ENCODE data around the gene LIPA.
"Not testable (repeated sequence)": the region's sequence is repeated elsewhere in the genome, so short reads cannot be mapped to it uniquely, and the experiment has no call there.

Gene LIPA

GRCh38 chr10:89269433-89270152, 18.0 kb upstream of the LIPA start:
- no peak for DNase-seq

DNA sequence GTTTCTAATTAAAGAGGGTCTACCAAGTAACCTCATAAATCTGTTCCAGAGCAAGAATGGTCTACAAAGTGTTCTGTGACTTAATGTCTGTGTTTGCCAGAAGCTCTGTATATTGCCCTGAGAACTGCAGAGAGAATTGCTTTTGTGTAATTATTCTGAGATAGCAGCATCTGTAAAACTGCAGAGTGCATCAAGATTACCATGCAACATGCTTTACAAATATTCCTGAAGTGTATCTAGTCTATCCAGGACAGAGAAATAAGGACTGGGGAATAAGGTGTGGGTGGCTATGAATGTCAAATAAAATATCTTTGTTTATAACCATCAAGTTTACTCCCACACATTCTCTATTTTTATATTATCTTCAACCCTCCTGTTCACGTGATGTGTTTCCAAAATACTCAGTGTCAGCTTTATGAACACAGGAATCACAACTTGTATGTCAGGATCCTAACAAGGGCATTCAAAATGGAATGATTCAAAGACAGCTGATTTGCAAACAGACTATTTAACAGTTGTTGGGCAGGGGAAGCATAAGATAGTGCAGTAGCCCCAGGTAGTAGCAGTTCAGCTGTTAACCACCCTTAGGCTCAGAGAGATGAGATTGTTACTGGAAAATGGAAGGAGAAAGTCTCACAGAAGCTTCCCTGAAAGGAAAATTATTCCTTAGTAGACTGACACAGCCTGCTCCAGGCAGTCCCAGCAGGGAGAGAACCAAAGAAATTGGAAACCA, 15.3 kb upstream of the LIPA start:
- no peak for DNase-seq

DNA sequence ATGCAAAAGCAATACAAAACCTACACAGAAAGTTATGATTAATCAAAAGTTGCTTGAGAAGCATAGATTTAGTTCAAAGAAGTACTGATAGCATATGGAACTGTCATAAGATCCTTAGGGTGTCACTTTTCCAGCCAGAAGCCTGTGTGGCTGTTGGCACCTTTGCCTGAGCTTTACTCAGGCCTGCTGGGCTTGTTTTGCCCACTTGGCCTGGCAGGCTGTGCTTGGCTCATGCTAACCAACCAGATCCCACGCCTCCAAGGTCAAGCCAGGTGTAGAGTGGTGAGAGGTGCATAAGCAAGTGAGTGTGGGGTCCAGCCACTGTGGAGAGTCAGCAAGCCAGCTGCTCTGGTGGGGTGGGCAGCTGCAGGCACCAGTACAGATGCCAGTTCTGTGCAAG, 12.0 kb upstream of the LIPA start:
- no peak for DNase-seq

DNA sequence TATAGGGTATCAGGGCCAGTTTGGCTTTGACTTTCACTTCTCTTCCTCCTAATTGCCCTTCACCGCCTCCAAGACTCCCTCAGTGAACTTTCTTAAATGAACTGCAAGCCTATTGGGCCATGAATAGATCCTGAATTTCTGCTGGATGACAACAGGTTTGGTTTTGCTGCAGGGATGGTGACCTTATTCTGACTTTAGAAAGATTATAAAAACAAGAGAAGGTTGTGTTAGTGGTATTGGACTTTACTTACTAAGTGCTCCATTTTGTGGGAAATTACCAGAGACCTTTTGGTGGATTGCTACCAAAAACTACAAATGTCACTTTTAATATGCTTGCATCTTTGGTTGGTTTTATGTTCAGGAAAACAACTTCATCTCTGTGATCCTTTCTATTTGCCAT, 11.5 kb upstream of the LIPA start:
- no peak for DNase-seq

- no peak for DNase-seq
Measured at GRCh38 chr10:89262086-89263051, 10.8 kb upstream of the LIPA start.

DNA sequence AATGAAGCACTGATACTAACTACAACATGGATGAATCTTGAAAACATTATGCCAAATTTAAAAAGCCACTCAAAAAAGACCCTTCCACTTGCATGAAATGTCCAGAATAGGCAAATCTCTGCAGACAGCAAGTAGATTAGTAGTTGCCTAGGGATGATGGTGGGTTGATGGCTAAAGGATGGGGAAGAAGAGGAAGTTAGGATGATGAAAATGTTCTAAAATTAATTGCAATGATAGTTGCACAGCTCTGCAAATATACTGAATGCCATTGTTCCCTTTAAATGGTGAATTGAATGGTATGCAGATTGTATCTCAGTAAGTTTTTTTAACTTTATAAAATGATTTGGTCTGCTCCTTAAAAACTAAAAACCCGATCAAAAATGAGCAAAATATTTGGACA, 7.3 kb upstream of the LIPA start:
- DNase-seq, result no peak

DNA sequence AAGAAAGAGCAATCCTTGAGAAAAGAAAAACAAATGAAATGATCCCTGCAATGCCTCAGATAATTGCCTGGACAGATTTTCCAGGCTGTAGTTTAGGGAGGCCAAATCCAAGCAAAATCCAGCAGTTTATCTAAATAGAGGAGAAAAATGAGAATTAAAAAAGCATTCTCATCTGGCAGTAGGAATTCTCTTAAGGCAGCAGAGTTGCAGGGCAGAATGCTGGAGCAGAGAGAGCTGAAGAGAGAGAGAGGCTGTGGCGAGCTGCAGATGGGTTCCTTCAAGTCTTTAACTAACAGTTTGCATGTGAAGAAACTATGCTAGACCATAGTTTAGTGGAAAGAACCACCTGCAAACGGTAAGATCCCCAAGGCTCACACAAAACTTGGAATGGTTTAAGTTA, 6.0 kb upstream of the LIPA start:
- DNase-seq, result no peak

- no peak for DNase-seq
Measured at GRCh38 chr10:89256962-89257361, 5.4 kb upstream of the LIPA start.

DNA sequence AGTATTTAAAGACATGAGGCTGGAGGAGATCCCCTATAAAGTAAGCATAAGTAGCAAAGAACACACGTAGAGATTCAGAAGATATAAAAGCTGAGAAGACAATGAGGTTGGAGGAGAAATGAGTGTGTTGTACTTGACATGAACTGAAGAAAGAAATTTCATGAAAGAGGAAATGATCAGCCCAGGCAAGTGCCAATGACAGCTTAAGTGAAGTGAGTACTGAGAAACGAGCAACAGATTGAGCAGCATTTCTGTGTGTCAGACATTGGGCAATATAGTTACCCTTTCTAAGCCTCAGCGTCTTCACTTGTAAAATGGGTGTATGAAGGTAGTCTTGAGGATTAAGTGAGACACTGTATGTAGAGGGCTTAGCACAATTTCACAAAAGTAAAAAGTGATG, 4.8 kb upstream of the LIPA start:
- no peak for DNase-seq

DNA sequence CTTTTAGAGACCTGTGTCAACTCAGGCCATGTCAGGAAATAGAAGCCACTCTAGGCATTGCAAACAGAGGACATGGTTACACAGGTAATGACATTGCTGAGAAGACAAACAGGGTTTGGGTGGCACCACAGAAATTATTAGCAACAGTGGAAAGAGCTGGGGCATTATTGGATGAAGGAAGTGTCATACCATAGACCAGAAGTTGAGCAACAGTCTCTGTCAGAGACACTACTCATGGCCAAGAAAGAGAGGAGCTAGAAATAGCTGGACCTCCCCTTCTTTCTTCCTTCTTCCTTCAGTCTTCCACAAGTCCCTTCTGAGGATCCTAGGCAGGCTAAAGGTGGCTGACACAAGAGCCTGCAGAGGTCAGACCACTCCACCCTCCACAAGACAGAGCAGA, 4.2 kb upstream of the LIPA start:
- no peak for DNase-seq

DNA sequence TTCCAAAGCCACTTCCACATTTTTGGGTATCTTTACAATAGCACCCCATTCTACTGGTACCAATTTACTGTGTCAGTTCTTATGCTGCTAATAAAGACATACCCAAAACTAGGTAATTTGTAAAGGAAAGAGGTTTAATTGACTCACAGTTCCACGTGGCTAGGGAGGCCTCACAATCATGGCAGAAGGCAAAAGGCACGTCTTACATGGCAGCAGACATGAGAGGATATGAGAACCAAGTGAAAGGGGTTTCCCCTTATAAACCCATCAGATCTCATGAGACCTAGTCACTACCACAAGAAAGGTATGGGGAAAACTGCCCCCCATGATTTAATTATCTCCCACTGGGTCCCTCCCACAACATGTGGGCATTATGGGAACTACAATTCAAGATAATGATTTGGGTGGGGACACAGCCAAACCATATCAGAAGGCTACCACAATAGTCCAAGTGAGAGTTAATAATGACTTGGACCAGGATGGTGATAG, 3.6 kb upstream of the LIPA start:
- DNase-seq, result not testable (repeated sequence)

- no peak for DNase-seq
Measured at GRCh38 chr10:89252225-89252585, 630 bp upstream of the LIPA start.

DNA sequence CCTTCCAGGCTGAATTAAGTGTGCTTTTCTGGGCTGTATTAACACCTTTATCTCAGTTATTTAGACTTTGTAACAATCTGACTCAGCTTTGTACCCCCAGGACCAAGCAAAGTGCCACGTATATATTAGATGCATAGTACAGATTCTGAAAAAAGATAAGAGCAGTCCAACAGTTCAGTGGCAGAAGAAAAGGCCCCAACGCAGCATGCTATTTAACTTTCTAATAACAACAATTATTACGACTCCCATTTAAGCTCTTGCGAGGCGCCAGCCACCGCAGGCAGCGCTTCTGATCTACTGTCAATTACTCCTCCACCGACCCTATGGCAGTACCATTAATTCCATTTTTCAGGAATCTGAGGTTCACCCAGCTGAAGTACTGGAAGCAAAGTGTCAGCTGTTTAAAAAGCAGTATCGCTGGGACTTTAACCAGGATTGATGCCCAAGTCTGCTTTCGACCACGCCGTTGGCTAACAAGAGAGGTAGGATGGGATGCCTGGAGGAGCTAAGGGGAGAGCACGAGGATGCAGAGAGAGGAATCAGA, 638 bp downstream of the LIPA start:
- no peak for DNase-seq

DNA sequence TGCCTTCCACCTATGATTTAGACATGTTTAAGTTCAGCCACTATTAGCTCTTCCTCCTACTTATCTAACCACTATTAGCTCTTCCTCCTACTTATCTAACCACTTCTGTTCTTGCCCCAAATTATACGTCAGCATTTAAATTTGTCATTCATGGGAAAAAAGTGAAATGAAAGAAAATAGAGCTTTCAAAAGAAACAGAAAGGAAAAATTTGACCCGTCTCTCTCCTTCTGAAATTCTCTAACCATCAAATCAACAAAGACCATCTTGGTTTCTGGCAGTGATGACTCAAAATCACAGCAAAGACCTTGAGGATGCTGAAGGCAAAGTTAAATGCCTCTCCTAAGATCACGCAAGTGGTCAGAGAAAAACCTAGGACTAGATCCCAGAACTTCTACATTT, 2.6 kb downstream of the LIPA start:
- DNase-seq, result no peak

GRCh38 chr10:89247623-89248022, 4.0 kb downstream of the LIPA start:
- not testable (repeated sequence) for DNase-seq

DNA sequence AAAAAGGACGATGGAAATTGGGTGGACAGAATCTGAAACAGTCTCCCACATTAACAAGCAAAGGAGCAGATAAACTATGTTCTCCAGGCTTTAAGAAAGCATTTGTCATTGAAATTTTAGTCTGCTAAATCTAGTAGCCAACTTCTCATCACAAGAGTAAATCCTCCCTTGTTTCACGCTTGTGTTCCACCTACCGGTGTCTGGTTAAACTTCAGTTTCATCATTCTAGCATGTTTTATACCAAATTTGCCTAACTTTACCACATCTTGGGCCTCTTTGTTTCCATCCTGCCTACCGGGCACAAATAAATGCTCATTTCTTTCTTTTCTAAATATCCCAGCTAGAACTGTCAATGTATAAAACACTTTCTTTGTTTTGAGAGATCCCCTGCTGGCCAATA, 5.8 kb downstream of the LIPA start:
- DNase-seq, result no peak

- no peak for DNase-seq
Measured at GRCh38 chr10:89242840-89243568, 8.6 kb downstream of the LIPA start.

DNA sequence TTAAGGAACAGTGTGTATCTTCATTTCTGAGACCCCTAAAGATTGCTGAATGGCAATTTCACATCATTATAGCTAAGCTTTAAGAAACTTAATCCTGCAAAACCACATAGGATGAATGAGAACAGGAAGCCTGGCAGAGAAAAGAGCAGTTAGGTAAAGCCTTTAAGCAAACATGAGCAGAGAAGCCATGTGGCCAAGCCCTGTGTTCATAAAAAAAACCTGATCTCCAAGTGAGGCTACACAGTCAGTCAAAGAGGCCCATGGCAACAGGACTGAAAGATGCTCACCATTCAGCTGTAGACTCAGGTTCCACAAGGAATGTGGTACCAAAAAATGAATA, 9.3 kb downstream of the LIPA start:
- no peak for DNase-seq

DNA sequence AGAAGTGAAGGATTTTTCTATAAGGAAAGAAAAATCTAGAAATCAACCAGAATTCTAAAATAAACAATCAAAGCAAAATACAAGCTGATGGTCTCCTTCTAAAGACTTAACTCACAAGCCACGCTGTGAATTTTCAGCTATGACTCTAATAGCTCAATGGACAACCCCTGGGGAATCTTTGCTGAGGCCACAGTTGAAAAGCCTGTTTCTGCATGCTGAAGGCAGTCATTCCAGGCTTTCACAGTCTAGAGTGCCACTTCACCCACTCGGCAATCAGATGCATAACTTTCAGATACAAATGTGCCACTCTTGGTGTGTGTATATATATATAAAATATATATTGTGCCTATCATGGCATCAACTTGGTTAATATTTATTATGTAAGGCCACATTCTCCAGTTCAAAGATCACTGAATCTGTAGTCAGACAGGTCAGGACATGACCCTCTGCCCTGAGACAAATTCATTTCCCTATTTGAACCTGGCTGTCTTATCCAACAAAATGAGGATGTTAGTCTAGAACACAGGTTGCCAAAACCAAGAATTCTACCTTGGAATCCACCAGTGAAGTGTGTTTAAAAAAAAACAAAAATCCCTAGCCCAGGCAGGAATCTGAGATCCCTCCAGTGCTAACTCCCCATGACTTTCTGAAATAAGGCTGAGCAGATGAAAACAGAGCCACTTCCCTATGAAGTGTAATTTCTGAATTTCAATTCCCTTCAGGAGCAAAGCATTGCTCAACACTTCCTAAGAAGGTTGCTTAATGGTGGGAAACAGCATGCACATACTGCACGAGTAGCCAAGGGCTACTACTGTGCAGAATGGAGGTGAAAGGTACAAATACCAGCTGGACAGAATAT, 9.9 kb downstream of the LIPA start:
- peak; percentile 3 for DNase-seq

DNA sequence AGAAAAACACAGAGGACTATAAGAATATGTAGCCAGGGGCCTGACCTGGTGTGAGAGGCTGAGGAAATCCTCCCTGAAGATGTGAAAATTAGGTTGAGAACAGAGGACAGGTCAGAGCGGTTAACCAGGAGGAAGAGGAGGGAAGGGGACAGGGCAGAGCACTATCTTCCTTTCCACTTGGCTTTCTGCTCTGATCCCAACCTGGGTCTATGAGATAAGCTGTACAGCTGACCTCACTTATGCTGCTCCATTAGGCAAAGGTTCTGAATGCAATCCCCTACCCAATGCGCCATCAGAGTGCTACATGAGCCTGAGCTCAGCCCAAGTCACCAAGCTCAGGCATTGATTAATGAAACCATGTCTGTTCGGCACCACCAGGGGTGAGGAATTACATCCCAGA, 10.5 kb downstream of the LIPA start:
- DNase-seq, result no peak

- no peak for DNase-seq
Measured at GRCh38 chr10:89240519-89240918, 11.1 kb downstream of the LIPA start.
